ENCODE results near the gene AQR. TPM values are rescaled to one million over a fixed set of nuclear protein-coding genes. Genes with fewer than 3 reads are reported as not detected.

The AQR gene
- total and polyA plus RNA-seq, 2 of the 13 experiments (the other 11 are each of a cell fraction or from before 2014, with no cell fraction given): 18.7 to 31.3 TPM

DNA sequence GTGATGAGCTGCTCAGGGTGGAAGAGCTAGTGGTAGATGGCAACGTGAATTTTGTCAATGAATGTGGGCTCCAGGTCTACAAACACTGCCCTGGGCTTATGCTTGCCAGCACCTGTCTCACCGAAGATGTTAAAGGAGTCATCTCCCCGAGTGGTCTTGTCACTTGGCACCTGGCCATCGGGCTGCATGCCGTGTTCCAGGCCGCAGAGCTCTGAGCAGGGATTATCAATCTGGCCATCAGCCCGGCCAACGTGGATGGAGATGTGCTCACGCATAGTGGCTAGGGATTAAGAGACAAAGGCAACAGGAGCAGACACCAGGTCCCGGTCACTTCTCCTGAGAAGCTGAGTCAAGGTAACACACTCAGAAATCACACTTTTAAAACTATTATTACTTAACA lies 119.4 kb downstream of the AQR start:
- Histone ChIP-seq H3K36me3 (replicated peaks in 1 of 2; ENCODE audit: control insufficient read depth in 1 of 2, insufficient read depth in 2 of 2, low read length in 2 of 2) (0 out of 5 replicates have a peak, but pooled peaks cover 0 to 2% of the 10 kb centered on the region in 2 experiments), H2AFZ (ENCODE audit: low read length) (no peak overlapping the region), H3K9ac (ENCODE audit: insufficient read depth, low read depth, low read length) (no peak overlapping the region), H3K79me2 (ENCODE audit: insufficient read depth, low read length) (no peaks in the 10 kb centered on the region), H3K27ac (ENCODE audit: extremely low read length, insufficient read depth, low read length) (no peak overlapping the region), H3K4me2 (ENCODE audit: low read depth, low read length) (no peak overlapping the region), H3K9me3 (ENCODE audit: low read length) (no peaks in the 10 kb centered on the region), H4K20me1 (ENCODE audit: insufficient read depth, low read length) (no peaks in the 10 kb centered on the region), H3K27me3 (ENCODE audit: control insufficient read depth in 1 of 2, insufficient read depth in 2 of 2, low read length in 2 of 2) (no peaks in the 10 kb centered on the region), H3K4me3 (replicated peaks in 1 of 3; ENCODE audit: insufficient read depth in 1 of 3, low read depth in 2 of 3, low read length in 3 of 3) (no peak overlapping the region), H3K4me1 (ENCODE audit: insufficient read depth, low read length) (no peaks in the 10 kb centered on the region)
- ChIA-PET POLR2A (no interaction called here), CTCF (ENCODE audit: low intra/inter-chr PET ratio, low total read pairs) (no interaction called here)
- ATAC-seq (no peak), DNase-seq (ENCODE audit: low spot score) (no peak), FAIRE-seq (no peak)
- 51% methylated on average over 7 of the region's 10 CpGs for WGBS (ENCODE audit: low lambda C conversion rate)
- intact Hi-C loops (cut with micrococcal nuclease; ENCODE audit: unreplicated experiment) (no loop called here), in situ Hi-C loops (cut with HindIII; ENCODE audit: extremely low pct_ligation_motif_present, low pct_unique_long_range_greater_than_20kb) (no loop called here)
- TF ChIP-seq STAG1 (CRISPR knock-in tag; IDR thresholded peaks at IDR 0.05) (no peak), ZNF574 (CRISPR knock-in tag; IDR thresholded peaks at IDR 0.05) (no peak), ATRX (CRISPR knock-in tag; IDR thresholded peaks at IDR 0.05; ENCODE audit: borderline replicate concordance) (no peak), ZNF781 (CRISPR knock-in tag; IDR thresholded peaks at IDR 0.05; ENCODE audit: borderline replicate concordance, not compliant biosample characterization) (no peak), PAF1 (CRISPR knock-in tag; IDR thresholded peaks at IDR 0.05) (no peak), ZNF317 (CRISPR knock-in tag; IDR thresholded peaks at IDR 0.05) (no peak), ZXDC (CRISPR knock-in tag; IDR thresholded peaks at IDR 0.05) (no peak), TBX3 (IDR thresholded peaks at IDR 0.05; ENCODE audit: borderline replicate concordance) (no peak), ZNF777 (CRISPR knock-in tag; IDR thresholded peaks at IDR 0.05) (no peak), ATF7-NPFF (CRISPR knock-in tag; IDR thresholded peaks at IDR 0.05; ENCODE audit: low read depth) (no peak), NFYB (CRISPR knock-in tag; IDR thresholded peaks at IDR 0.05) (no peak), NFE2 (CRISPR knock-in tag; IDR thresholded peaks at IDR 0.05) (no peak)
- TF ChIP-seq, protein P1, sequence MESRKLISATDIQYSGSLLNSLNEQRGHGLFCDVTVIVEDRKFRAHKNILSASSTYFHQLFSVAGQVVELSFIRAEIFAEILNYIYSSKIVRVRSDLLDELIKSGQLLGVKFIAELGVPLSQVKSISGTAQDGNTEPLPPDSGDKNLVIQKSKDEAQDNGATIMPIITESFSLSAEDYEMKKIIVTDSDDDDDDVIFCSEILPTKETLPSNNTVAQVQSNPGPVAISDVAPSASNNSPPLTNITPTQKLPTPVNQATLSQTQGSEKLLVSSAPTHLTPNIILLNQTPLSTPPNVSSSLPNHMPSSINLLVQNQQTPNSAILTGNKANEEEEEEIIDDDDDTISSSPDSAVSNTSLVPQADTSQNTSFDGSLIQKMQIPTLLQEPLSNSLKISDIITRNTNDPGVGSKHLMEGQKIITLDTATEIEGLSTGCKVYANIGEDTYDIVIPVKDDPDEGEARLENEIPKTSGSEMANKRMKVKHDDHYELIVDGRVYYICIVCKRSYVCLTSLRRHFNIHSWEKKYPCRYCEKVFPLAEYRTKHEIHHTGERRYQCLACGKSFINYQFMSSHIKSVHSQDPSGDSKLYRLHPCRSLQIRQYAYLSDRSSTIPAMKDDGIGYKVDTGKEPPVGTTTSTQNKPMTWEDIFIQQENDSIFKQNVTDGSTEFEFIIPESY (CRISPR knock-in tag; IDR thresholded peaks at IDR 0.05): no peak
- BruUV-seq (replicated peaks): no TSS peak
